Measurements from ENCODE around the gene HIPK2. TPM values are rescaled to one million over a fixed set of nuclear protein-coding genes. Genes with fewer than 3 reads are reported as not detected.

The HIPK2 gene
- total and polyA plus RNA-seq, 5 donors from 2014 or later = 0.44 to 17.5 (median 0.78) TPM

DNA sequence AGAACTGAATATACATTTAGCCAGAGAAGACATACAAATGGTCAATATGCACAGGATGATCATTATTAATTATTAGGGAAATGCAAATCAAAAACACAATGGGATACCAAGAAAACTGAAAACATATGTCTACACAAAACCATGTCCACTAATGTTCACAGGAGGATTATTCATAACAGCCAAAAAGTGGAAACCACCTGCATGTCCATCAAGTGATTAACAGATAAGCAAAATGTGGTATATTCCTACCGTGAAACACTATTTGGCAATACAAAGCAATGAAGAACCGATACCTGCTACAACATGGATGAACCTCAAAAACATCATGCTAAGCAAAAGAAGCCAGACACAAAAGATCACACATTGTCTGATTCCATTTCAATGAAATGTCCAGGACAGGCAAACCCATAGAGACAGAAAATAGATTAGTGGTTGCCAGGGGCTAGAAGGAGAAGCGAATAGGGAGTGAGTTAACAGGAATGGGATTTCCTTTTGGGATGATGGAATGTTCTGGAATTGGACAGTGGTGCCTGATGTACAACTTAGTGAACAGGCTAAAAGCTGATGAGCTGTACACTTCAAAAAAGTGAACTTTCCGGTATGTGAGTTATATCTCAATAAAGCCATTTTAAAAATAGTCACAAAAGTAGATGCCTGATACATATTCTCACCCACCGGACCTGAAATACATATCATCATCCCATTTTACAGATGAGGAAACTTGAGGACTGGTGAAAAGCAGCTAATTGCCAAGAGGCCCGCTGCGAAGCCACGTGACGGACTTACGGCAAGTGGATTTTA lies 33.6 kb downstream of the HIPK2 start:
- peaks cover 0 to 30% (median 11%) of the 10 kb centered on the region in 4 donors for H3K4me1 Mint-ChIP-seq
- Histone ChIP-seq H3K9me3 (ENCODE audit: control insufficient read depth in 2 of 2, low read length in 2 of 2) (no peaks in the 10 kb centered on the region), H3K27me3 (ENCODE audit: control insufficient read depth, insufficient read depth, low read length) (no peaks in the 10 kb centered on the region), H3K36me3 (ENCODE audit: control insufficient read depth, insufficient read depth, low read length) (no peaks in the 10 kb centered on the region), H3K4me1 (ENCODE audit: control insufficient read depth, insufficient read depth, low read length, poor library complexity, severe bottlenecking) (no peaks in the 10 kb centered on the region), H3K27ac (ENCODE audit: insufficient read depth, low read length, poor library complexity, severe bottlenecking) (no peak overlapping the region), H3K4me3 (ENCODE audit: low read depth, low read length) (no peak overlapping the region)
- H3K9me3 Mint-ChIP-seq = no peaks in the 10 kb centered on the region
- H3K27me3 Mint-ChIP-seq = no peaks in the 10 kb centered on the region
- ATAC-seq (ENCODE audit: low read depth in 2 of 2) = no peak
- H3K4me3 Mint-ChIP-seq = no peak overlapping the region
- DNase-seq = no peak
- peak overlapping the region in 2 of 3 donors; percentile 1 to 16 for H3K27ac Mint-ChIP-seq
- H3K36me3 Mint-ChIP-seq = peaks cover 7% of the 10 kb centered on the region

DNA sequence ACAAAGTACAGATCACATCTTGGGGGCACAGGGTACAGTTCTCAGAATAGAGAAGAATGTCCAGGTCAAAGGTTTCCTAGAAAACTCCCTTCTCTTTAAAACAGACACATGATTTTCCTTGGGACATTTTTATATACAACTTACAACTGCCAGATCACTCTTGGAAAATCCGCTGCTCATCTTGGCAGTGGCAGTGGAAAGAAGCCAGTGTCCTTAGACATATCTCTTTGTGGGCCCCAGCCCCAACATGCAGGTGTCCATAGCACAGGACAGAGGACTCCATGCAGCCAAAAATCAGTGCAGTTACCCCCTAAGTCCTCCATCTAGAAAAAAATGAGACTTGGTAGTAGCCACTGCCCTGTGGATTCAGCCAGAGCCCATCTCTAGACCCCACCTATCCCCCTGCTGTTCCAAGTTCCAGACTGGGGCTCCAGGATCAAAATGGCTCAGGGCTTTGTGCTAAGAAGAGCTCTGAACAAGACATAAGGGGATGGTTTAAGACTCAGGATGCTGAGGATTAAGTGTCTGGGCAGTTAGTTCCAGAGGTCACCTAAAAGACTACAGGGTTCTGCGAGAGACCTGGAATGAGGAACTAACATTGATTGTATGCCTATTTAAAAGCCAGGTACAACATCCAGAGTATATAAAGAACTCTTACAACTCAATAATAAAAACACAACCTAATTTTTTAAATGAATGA lies 34.4 kb downstream of the HIPK2 start:
- peak overlapping the region in 2 of 3 donors; percentile 1 to 68 for H3K27ac Mint-ChIP-seq

DNA sequence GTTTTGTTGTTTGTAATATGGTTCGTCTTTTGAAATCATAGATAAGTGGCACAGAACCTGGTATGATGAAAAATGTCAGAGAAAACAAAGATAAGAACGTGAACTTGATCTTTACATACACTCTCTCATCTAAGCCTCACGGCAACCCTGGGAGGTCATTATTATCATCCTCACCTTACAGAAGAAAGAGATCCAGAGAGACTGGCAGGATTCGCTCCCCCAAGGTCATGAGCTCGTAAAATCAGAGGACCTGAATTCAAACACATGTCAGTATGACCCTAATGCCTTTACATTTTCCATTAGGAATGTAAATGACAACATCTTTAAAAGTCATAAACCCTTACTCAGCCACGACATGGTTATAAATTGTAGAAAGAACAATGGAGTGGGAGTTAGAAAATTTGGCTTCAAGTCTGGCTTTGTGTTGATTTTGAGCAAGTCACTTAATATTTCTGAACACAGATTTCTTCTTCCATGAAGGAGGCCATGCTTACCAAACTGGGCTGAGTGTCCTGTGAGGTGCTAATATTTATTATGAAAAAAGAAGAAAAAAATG lies 35.9 kb downstream of the HIPK2 start:
- Histone ChIP-seq H3K4me3 (ENCODE audit: low read depth, low read length) (no peak overlapping the region), H3K9me3 (ENCODE audit: control insufficient read depth in 2 of 2, low read length in 2 of 2) (no peaks in the 10 kb centered on the region), H3K4me1 (ENCODE audit: control insufficient read depth, insufficient read depth, low read length, poor library complexity, severe bottlenecking) (peaks cover 13% of the 10 kb centered on the region), H3K27me3 (ENCODE audit: control insufficient read depth, insufficient read depth, low read length) (no peaks in the 10 kb centered on the region), H3K36me3 (ENCODE audit: control insufficient read depth, insufficient read depth, low read length) (no peaks in the 10 kb centered on the region), H3K27ac (ENCODE audit: insufficient read depth, low read length, poor library complexity, severe bottlenecking) (no peak overlapping the region)
- no peak overlapping the region for H3K4me3 Mint-ChIP-seq
- H3K4me1 Mint-ChIP-seq = peaks cover 8 to 43% (median 27%) of the 10 kb centered on the region in 4 donors
- H3K9me3 Mint-ChIP-seq = no peaks in the 10 kb centered on the region
- H3K27ac Mint-ChIP-seq = no peak overlapping the region
- H3K27me3 Mint-ChIP-seq = peaks cover 4% of the 10 kb centered on the region
- ATAC-seq (ENCODE audit: low read depth in 2 of 2) (no peak), DNase-seq (no peak)
- peaks cover 7% of the 10 kb centered on the region for H3K36me3 Mint-ChIP-seq

More for the DNA sequence above, 34.4 kb downstream of the HIPK2 start:
- peaks cover 0 to 33% (median 13%) of the 10 kb centered on the region in 4 donors for H3K4me1 Mint-ChIP-seq
- no peak overlapping the region for H3K4me3 Mint-ChIP-seq
- Histone ChIP-seq H3K27ac (ENCODE audit: insufficient read depth, low read length, poor library complexity, severe bottlenecking) (no peak overlapping the region), H3K36me3 (ENCODE audit: control insufficient read depth, insufficient read depth, low read length) (no peaks in the 10 kb centered on the region), H3K4me1 (ENCODE audit: control insufficient read depth, insufficient read depth, low read length, poor library complexity, severe bottlenecking) (peaks cover under 1% of the 10 kb centered on the region), H3K27me3 (ENCODE audit: control insufficient read depth, insufficient read depth, low read length) (no peaks in the 10 kb centered on the region), H3K9me3 (ENCODE audit: control insufficient read depth in 2 of 2, low read length in 2 of 2) (no peaks in the 10 kb centered on the region), H3K4me3 (ENCODE audit: low read depth, low read length) (no peak overlapping the region)
- no peaks in the 10 kb centered on the region for H3K9me3 Mint-ChIP-seq
- DNase-seq (no peak), ATAC-seq (ENCODE audit: low read depth in 2 of 2) (no peak)
- H3K27me3 Mint-ChIP-seq = no peaks in the 10 kb centered on the region
- peaks cover 7% of the 10 kb centered on the region for H3K36me3 Mint-ChIP-seq

DNA sequence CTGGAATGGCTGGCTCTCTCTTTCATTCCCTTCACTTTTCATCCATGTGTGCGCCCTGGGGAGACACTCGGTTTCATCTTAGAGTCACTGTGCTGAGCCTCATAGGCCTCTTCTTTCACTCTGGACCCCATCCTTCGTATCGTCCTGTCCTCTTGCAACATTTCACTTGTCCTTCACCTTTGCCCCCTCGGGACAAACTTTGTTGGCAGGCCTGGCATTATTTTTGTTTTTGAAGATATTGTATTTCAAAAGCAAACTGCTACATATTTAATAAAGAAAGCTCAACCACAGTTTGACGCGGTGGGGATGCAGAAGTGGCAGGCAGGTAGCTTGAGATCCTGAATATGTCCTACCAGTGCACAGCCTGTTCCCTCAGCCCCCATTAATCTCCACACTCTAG lies 36.6 kb downstream of the HIPK2 start:
- Mint-ChIP-seq H3K4me1 (peaks cover 8 to 44% (median 29%) of the 10 kb centered on the region in 4 donors), H3K9me3 (no peaks in the 10 kb centered on the region), H3K27me3 (peaks cover 4% of the 10 kb centered on the region), H3K4me3 (no peak overlapping the region), H3K27ac (peak overlapping the region in 1 of 3 donors; percentile 42), H3K36me3 (peaks cover 8% of the 10 kb centered on the region)
- no peaks in the 10 kb centered on the region for H3K36me3 ChIP-seq (ENCODE audit: control insufficient read depth, insufficient read depth, low read length)
- no peaks in the 10 kb centered on the region for H3K27me3 ChIP-seq (ENCODE audit: control insufficient read depth, insufficient read depth, low read length)
- peaks cover 13% of the 10 kb centered on the region for H3K4me1 ChIP-seq (ENCODE audit: control insufficient read depth, insufficient read depth, low read length, poor library complexity, severe bottlenecking)
- no peak overlapping the region for H3K27ac ChIP-seq (ENCODE audit: insufficient read depth, low read length, poor library complexity, severe bottlenecking)
- H3K9me3 ChIP-seq (ENCODE audit: control insufficient read depth in 2 of 2, low read length in 2 of 2) = no peaks in the 10 kb centered on the region
- no peak overlapping the region for H3K4me3 ChIP-seq (ENCODE audit: low read depth, low read length)
- no peak for DNase-seq
- no peak for ATAC-seq (ENCODE audit: low read depth in 2 of 2)

DNA sequence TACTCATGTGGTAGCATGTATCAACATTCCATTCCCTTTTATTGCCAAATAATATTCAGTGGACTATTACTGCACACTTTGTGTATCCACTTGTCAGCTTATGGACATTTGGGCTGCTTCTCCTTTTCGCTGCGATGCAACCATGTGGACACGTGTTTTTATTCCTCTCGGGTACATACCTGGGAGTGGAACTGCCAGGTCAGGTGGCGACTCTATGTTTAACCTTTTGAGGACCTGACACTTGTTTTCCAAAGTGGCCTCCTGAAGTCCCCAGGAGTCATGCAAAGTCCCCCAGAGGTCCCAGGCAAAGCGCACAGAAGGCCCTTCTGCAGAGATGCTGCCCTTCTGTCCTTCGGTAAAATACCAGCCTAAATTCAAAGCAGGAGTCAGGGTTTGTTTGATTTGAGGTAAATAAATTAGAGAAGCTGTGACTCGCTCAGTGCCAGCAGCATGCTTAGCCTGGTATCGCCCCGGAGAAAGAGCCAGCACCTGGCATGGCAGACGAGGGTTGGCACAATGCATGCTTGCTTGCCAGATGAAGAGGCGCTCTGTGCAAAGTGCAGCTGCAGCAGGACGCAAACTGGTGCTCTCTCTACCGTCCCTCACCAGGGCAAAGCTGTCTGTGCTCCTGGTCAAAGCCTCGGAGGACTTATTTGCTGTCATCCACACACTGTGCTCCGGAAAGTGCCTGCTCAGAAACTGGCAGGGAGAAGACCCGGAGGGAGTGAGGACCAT lies 37.8 kb downstream of the HIPK2 start:
- Mint-ChIP-seq H3K27ac (peak overlapping the region in 2 of 3 donors; percentile 49 to 57), H3K27me3 (peaks cover 4% of the 10 kb centered on the region), H3K4me3 (no peak overlapping the region), H3K36me3 (peaks cover 13% of the 10 kb centered on the region), H3K4me1 (peaks cover 8 to 49% (median 31%) of the 10 kb centered on the region in 4 donors), H3K9me3 (no peaks in the 10 kb centered on the region)
- Histone ChIP-seq H3K27ac (ENCODE audit: insufficient read depth, low read length, poor library complexity, severe bottlenecking) (no peak overlapping the region), H3K27me3 (ENCODE audit: control insufficient read depth, insufficient read depth, low read length) (no peaks in the 10 kb centered on the region), H3K36me3 (ENCODE audit: control insufficient read depth, insufficient read depth, low read length) (no peaks in the 10 kb centered on the region), H3K4me3 (ENCODE audit: low read depth, low read length) (no peak overlapping the region), H3K4me1 (ENCODE audit: control insufficient read depth, insufficient read depth, low read length, poor library complexity, severe bottlenecking) (peaks cover 13% of the 10 kb centered on the region), H3K9me3 (ENCODE audit: control insufficient read depth in 2 of 2, low read length in 2 of 2) (no peaks in the 10 kb centered on the region)
- DNase-seq (no peak), ATAC-seq (ENCODE audit: low read depth in 2 of 2) (no peak)

DNA sequence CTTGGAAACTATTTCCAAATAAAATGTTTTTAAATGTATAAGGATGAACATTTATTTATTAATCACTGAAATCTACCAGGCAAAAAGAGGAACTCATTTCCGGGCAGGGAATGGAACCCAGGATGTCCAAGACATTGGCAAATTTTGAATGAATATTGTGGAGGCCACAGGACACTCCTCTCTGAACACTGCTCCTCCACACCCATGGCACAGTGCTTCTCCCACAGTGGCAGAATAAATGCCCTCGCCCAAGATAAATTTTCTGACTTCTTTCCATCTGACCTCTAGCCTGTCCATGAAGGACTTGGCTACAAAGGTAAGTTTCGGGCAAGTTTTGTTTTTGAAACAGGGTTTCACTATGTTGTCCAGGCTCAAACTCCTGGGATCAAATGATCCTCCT lies 39.0 kb downstream of the HIPK2 start:
- DNase-seq = no peak
- H3K4me1 ChIP-seq (ENCODE audit: control insufficient read depth, insufficient read depth, low read length, poor library complexity, severe bottlenecking) = peaks cover 13% of the 10 kb centered on the region
- Mint-ChIP-seq H3K4me3 (no peak overlapping the region), H3K4me1 (peaks cover 8 to 49% (median 31%) of the 10 kb centered on the region in 4 donors), H3K27me3 (peaks cover 4% of the 10 kb centered on the region), H3K36me3 (peaks cover 6% of the 10 kb centered on the region), H3K9me3 (no peaks in the 10 kb centered on the region), H3K27ac (peak overlapping the region in 2 of 3 donors; percentile 27 to 92)
- H3K27ac ChIP-seq (ENCODE audit: insufficient read depth, low read length, poor library complexity, severe bottlenecking) = no peak overlapping the region
- H3K9me3 ChIP-seq (ENCODE audit: control insufficient read depth in 2 of 2, low read length in 2 of 2) = no peaks in the 10 kb centered on the region
- H3K36me3 ChIP-seq (ENCODE audit: control insufficient read depth, insufficient read depth, low read length) = no peaks in the 10 kb centered on the region
- no peak overlapping the region for H3K4me3 ChIP-seq (ENCODE audit: low read depth, low read length)
- no peaks in the 10 kb centered on the region for H3K27me3 ChIP-seq (ENCODE audit: control insufficient read depth, insufficient read depth, low read length)
- ATAC-seq (ENCODE audit: low read depth in 2 of 2) = no peak

DNA sequence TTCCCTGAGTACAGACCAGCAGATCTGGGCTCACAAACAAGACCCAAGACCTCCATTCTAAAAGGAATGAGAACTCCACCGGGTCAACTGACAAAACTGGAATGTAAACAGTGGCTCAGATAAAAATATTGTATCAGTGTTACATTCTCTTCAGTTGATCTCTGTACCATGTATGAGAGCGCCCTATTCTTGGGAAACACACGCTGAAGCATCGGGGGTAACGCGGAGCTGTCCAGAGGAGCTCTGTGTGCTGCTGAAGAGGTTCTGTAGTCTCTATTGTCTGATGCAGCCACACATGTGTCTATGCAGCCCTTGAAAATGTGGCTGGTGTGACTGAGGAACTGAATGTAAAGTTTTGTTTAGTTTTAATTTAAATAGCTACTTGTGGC lies 39.7 kb downstream of the HIPK2 start:
- DNase-seq = no peak
- H3K9me3 Mint-ChIP-seq = no peaks in the 10 kb centered on the region
- peaks cover 8 to 49% (median 31%) of the 10 kb centered on the region in 4 donors for H3K4me1 Mint-ChIP-seq
- H3K9me3 ChIP-seq (ENCODE audit: control insufficient read depth in 2 of 2, low read length in 2 of 2) = no peaks in the 10 kb centered on the region
- H3K36me3 Mint-ChIP-seq = peaks cover 6% of the 10 kb centered on the region
- no peaks in the 10 kb centered on the region for H3K36me3 ChIP-seq (ENCODE audit: control insufficient read depth, insufficient read depth, low read length)
- no peaks in the 10 kb centered on the region for H3K27me3 ChIP-seq (ENCODE audit: control insufficient read depth, insufficient read depth, low read length)
- H3K4me1 ChIP-seq (ENCODE audit: control insufficient read depth, insufficient read depth, low read length, poor library complexity, severe bottlenecking) = peaks cover 13% of the 10 kb centered on the region
- no peak overlapping the region for H3K27ac ChIP-seq (ENCODE audit: insufficient read depth, low read length, poor library complexity, severe bottlenecking)
- peak overlapping the region; percentile 15 for H3K4me3 ChIP-seq (ENCODE audit: low read depth, low read length)
- peak overlapping the region in 3 of 4 donors; percentile 12 to 75 (median 73) for H3K4me3 Mint-ChIP-seq
- H3K27ac Mint-ChIP-seq = peak overlapping the region; percentile 85 to 92 (median 85)
- no peak for ATAC-seq (ENCODE audit: low read depth in 2 of 2)
- H3K27me3 Mint-ChIP-seq = peaks cover 4% of the 10 kb centered on the region
